ENCODE results near the gene VGF. TPM values are rescaled to one million over a fixed set of nuclear protein-coding genes. Genes with fewer than 3 reads are reported as not detected.
A peak's percentile ranks its signal among the peaks of the same experiment; 100 is the strongest.

VGF gene
- polyA plus RNA-seq, 1 experiment = 0.04 TPM

GRCh38 chr7:101172005-101172853 lies 6.9 kb upstream of the VGF start:
- peaks cover 54% of the 10 kb centered on the region for H3K27me3 ChIP-seq (ENCODE audit: control insufficient read depth, insufficient read depth, low read length)
- no peak overlapping the region for H3K4me3 ChIP-seq (ENCODE audit: low read depth, low read length)
- CTCF ChIA-PET = interaction anchor here (0.6 to 3.0 kb wide), 10 partner anchors 20 to 197 kb away, joined by 3 to 31 read pairs (median 8); partner anchors contain the start of genes PLOD3 and ZNHIT1
- no peaks in the 10 kb centered on the region for H3K36me3 ChIP-seq (ENCODE audit: control insufficient read depth, insufficient read depth, low read length)
- no peak for DNase-seq (ENCODE audit: low read depth)
- no peak for TF ChIP-seq CTCF (IDR thresholded peaks at IDR 0.05; ENCODE audit: insufficient read depth, low read depth, low read length)
- POLR2A ChIA-PET = no interaction called here

GRCh38 chr7:101171442-101171837 lies 6.1 kb upstream of the VGF start:
- ChIA-PET POLR2A (no interaction called here), CTCF (interaction anchor here (0.6 to 3.0 kb wide), 10 partner anchors 22 to 196 kb away, joined by 3 to 31 read pairs (median 7); partner anchors contain the start of genes PLOD3 and ZNHIT1)
- no peak for DNase-seq (ENCODE audit: low read depth)
- H3K27me3 ChIP-seq (ENCODE audit: control insufficient read depth, insufficient read depth, low read length) = peaks cover 52% of the 10 kb centered on the region
- no peaks in the 10 kb centered on the region for H3K36me3 ChIP-seq (ENCODE audit: control insufficient read depth, insufficient read depth, low read length)
- H3K4me3 ChIP-seq (ENCODE audit: low read depth, low read length) = no peak overlapping the region
- TF ChIP-seq CTCF (IDR thresholded peaks at IDR 0.05; ENCODE audit: insufficient read depth, low read depth, low read length) = peak; percentile 46

- CTCF ChIA-PET = interaction anchor here (0.6 to 3.0 kb wide), 20 partner anchors 7 to 195 kb away, joined by 3 to 31 read pairs (median 3); partner anchors contain the start of genes AP1S1, PLOD3 and ZNHIT1
- Histone ChIP-seq H3K4me3 (ENCODE audit: low read depth, low read length) (no peak overlapping the region), H3K36me3 (ENCODE audit: control insufficient read depth, insufficient read depth, low read length) (no peaks in the 10 kb centered on the region), H3K27me3 (ENCODE audit: control insufficient read depth, insufficient read depth, low read length) (peaks cover 52% of the 10 kb centered on the region)
- no peak for DNase-seq (ENCODE audit: low read depth)
- no peak for TF ChIP-seq CTCF (IDR thresholded peaks at IDR 0.05; ENCODE audit: insufficient read depth, low read depth, low read length)
- POLR2A ChIA-PET = no interaction called here
These were observed 5.5 kb upstream of the VGF start for GRCh38 chr7:101170617-101171441.

DNA sequence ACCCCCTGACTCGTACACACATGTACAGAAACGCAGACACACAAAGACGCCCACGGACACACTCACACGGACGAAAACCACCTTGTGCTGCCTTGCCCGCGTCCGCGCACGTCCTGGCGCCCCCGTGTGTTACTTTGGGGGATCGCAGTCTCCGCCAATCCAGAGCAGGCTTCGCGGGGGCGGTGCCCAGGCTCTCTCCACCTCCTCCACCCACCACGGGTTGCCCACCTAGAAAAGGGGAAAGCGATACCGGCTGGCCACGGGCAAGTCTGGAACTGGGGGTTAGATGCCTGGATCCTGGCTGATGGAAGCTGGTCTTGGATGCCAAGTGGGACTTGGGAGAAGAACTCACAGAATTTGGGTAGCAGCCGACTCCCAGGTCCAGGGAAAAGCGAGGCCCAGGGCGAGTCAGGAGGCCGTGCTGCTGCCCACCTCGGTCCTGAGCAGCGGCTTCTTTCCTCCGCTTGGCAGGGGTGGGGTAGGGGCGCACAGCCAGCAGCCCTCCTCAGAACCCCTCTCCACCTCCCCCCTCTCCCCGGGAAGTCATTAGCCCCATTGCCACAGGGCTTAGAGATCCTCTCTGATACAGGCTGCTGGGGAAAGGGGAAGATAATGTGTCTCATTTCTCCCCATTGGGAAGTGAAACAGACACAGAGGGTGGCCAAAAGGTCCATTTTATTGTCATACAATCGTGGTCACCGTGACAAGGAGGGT lies 4.6 kb upstream of the VGF start:
- Histone ChIP-seq H3K36me3 (ENCODE audit: control insufficient read depth, insufficient read depth, low read length) (no peaks in the 10 kb centered on the region), H3K27me3 (ENCODE audit: control insufficient read depth, insufficient read depth, low read length) (peaks cover 46% of the 10 kb centered on the region), H3K4me3 (ENCODE audit: low read depth, low read length) (no peak overlapping the region)
- DNase-seq (ENCODE audit: low read depth) = no peak
- ChIA-PET POLR2A (no interaction called here), CTCF (interaction anchor here (0.6 to 3.0 kb wide), 13 partner anchors 8 to 111 kb away, joined by 3 to 31 read pairs (median 4); partner anchors contain the start of gene AP1S1)
- peak; percentile 95 for TF ChIP-seq CTCF (IDR thresholded peaks at IDR 0.05; ENCODE audit: insufficient read depth, low read depth, low read length)
